Prostate gland (tissue), 2 donors: ENCODE results near the gene CCDC88B. TPM values are rescaled to one million over a fixed set of nuclear protein-coding genes. Genes with fewer than 3 reads are reported as not detected.
A peak's percentile ranks its signal among the peaks of the same experiment; 100 is the strongest.

Experiments
- DNase-seq: peaks from one replicate; pipeline ENCODE4 v3.0.0-alpha.2; 2019; ENCODE audit warnings: low spot score
- H3K27ac ChIP-seq, 2 donors: fragments of 200-600 bp; sonication (generic); 2 replicates each; pipeline ENCODE4 v1.5.1; 2017 to 2019
- H3K27me3 ChIP-seq: fragments of 200-600 bp; sonication (generic); replicated peaks from 2 replicates; pipeline ENCODE4 v1.5.1; 2019; ENCODE audit not compliant: insufficient read depth
- H3K36me3 ChIP-seq, 2 donors: fragments of 200-600 bp; sonication (generic); 1 replicate in 1 of 2; 2 replicates in 1 of 2; pipeline versions ENCODE4 v1.5.1 to v1.8.1; 2017 to 2019
- H3K4me1 ChIP-seq: fragments of 200-600 bp; sonication (generic); replicated peaks from 2 replicates; pipeline ENCODE4 v1.5.1; 2019
- H3K4me3 ChIP-seq, 2 donors: fragments of 200-600 bp; sonication (generic); 2 replicates each; pipeline ENCODE4 v1.5.1; 2017 to 2019
- H3K9me3 ChIP-seq: fragments of 200-600 bp; sonication (generic); 2 replicates; pipeline ENCODE4 v1.5.1; 2017
- POLR2A ChIP-seq: fragments of 450-650 bp; IDR thresholded peaks from one replicate; pipeline ENCODE4 v1.6.1; 2016; ENCODE audit warnings: antibody characterized with exemption, mild to moderate bottlenecking
- POLR2AphosphoS5 ChIP-seq: sonication (generic); formaldehyde crosslinking; IDR thresholded peaks from one replicate; pipeline ENCODE4 v1.6.1; 2017; ENCODE audit warnings: antibody characterized with exemption
- WGBS: methylation state at CpG from one replicate; pipeline ENCODE4 v1.1.5; 2018; 5-methylcytosine and 5-hydroxymethylcytosine counted together
- intact Hi-C: fragments of 100-400 bp; cut with DNase I; formaldehyde crosslinking; loops from one replicate; pipeline ENCODE4 v1.14.2; 2022
- total RNA-seq, 2 donors: library from RNA; depleted of rRNA; stranded (reverse); fragments of >200 nt; gene quantifications; one replicate each; pipeline ENCODE4 v1.1.0, GENCODE V29; 2016
- TF ChIP-seq, protein P1 (sequence below), 4 experiments: fragments of 200-600 bp in 2 of 4; fragments of 450-650 bp in 2 of 4; sonication (generic) in 2 of 4; IDR thresholded peaks; 1 replicate in 3 of 4; 2 replicates in 1 of 4; pipeline ENCODE4 v1.5.1; 2016 to 2019; ENCODE audit warnings: antibody characterized with exemption in 4 of 4, mild to moderate bottlenecking in 2 of 4, moderate library complexity in 2 of 4

The CCDC88B gene, protein sequence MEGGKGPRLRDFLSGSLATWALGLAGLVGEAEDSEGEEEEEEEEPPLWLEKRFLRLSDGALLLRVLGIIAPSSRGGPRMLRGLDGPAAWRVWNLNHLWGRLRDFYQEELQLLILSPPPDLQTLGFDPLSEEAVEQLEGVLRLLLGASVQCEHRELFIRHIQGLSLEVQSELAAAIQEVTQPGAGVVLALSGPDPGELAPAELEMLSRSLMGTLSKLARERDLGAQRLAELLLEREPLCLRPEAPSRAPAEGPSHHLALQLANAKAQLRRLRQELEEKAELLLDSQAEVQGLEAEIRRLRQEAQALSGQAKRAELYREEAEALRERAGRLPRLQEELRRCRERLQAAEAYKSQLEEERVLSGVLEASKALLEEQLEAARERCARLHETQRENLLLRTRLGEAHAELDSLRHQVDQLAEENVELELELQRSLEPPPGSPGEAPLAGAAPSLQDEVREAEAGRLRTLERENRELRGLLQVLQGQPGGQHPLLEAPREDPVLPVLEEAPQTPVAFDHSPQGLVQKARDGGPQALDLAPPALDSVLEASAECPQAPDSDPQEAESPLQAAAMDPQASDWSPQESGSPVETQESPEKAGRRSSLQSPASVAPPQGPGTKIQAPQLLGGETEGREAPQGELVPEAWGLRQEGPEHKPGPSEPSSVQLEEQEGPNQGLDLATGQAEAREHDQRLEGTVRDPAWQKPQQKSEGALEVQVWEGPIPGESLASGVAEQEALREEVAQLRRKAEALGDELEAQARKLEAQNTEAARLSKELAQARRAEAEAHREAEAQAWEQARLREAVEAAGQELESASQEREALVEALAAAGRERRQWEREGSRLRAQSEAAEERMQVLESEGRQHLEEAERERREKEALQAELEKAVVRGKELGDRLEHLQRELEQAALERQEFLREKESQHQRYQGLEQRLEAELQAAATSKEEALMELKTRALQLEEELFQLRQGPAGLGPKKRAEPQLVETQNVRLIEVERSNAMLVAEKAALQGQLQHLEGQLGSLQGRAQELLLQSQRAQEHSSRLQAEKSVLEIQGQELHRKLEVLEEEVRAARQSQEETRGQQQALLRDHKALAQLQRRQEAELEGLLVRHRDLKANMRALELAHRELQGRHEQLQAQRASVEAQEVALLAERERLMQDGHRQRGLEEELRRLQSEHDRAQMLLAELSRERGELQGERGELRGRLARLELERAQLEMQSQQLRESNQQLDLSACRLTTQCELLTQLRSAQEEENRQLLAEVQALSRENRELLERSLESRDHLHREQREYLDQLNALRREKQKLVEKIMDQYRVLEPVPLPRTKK (N-terminal part only)
- 1 to 10 TPM; 3.0 to 10.0 TPM for total RNA-seq

DNA sequence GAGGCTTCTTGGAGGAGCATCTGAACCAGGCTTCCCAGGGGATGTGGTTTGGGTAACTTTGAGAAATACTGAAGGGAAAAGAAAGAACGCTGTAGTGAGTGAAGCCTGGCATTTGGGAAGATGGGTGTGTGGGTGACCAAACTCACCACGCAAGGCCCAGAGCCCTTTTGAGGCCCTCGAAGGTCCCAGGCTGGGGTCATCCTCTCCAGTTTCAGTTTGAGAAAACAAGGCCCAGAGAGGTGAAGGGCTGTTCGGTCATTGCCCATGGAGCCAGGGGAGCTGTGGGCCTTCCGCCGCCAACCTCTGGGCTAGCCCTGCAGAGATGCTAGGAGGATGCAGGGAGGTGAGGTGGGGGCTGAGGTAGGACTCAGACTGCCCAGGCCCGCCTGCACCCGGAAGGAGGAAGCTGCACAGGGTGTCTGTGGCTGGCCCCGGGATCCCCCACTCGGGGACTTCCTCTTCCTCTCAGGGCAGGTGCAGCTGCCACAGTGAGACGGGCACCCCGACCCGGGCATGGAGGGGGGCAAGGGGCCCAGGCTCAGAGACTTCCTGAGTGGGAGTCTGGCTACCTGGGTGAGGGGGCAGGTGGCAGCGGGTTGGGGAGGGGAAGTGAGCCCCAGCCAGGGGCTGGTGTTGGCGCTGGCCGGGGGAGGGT, at the start of gene CCDC88B:
TSS of gene CCDC88B (plus strand) at position 451 of the 655 bp plus-strand sequence. CDS start at position 514, 63 bp downstream.
- Histone ChIP-seq H3K9me3 (no peaks in the 10 kb centered on the region), H3K27me3 (no peaks in the 10 kb centered on the region), H3K27ac (no peak within 1 kb of the TSS), H3K4me3 (no peak within 1 kb of the TSS), H3K36me3 (no peaks in the 10 kb centered on the region), H3K4me1 (peaks cover 4% of the 10 kb centered on the region)
- TF ChIP-seq POLR2A: no peak
- TF ChIP-seq, protein P1, sequence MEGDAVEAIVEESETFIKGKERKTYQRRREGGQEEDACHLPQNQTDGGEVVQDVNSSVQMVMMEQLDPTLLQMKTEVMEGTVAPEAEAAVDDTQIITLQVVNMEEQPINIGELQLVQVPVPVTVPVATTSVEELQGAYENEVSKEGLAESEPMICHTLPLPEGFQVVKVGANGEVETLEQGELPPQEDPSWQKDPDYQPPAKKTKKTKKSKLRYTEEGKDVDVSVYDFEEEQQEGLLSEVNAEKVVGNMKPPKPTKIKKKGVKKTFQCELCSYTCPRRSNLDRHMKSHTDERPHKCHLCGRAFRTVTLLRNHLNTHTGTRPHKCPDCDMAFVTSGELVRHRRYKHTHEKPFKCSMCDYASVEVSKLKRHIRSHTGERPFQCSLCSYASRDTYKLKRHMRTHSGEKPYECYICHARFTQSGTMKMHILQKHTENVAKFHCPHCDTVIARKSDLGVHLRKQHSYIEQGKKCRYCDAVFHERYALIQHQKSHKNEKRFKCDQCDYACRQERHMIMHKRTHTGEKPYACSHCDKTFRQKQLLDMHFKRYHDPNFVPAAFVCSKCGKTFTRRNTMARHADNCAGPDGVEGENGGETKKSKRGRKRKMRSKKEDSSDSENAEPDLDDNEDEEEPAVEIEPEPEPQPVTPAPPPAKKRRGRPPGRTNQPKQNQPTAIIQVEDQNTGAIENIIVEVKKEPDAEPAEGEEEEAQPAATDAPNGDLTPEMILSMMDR (IDR thresholded peaks at IDR 0.05): no peak
- TF ChIP-seq POLR2AphosphoS5: no peak
- WGBS: 81% methylated on average over 15 of the region's 16 CpGs
- intact Hi-C loops: no loop called here
- DNase-seq: no peak

DNA sequence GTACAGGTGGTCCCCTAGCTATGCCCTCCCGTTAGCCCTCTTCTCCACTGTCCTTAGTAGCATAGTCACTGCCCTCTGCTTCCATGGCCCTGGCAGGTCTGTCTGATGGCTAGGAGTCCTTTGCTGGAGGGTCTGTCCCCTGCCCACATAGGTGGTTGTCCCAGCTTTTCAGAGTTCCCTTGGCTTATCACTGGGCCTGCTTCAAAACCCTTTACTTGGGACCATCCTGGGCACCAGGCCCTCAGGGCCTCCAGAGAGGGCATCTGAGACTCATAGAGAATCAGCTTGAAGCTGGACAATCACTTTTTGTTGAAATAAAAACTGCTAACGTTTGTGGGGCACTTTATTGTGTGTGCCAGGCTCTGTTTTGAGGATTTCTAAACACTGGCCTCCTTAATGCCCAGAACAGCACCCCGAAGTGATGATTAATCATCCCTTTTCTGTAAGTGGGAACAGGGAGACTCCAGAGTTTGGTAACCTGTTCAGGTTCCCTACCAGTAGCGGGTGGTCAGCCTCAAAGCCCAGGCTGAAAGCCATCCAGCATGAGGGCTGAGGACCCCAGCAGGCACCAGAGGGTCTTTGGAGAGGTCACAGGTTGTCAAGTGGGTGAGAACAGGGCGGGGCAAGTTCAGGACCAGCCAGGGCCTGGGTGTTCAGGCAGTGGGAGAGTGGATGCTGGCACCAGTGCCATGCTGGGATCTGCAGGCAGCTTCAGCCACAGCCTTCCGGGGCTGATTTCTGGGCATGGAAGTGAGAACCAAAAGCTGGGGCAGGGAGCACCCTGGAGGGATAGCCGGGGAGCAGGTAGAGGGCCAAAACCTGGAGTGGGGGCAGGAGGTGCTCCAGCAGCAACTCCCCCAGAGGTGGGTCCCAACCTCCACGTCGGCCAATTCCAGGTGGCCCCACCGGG, 49.4 kb upstream of the CCDC88B start:
- Histone ChIP-seq H3K27me3 (peaks cover 5% of the 10 kb centered on the region), H3K4me1 (peaks cover 6% of the 10 kb centered on the region), H3K9me3 (no peaks in the 10 kb centered on the region), H3K36me3 (no peaks in the 10 kb centered on the region), H3K4me3 (no peak overlapping the region), H3K27ac (no peak overlapping the region)
- DNase-seq: no peak
- WGBS: 53% methylated on average over 10 of the region's 10 CpGs
- intact Hi-C loops: no loop called here
- TF ChIP-seq POLR2AphosphoS5: no peak

GRCh38 chr11:64291262-64291751, 48.7 kb upstream of the CCDC88B start, which contains the start of gene KCNK4:
TSS of gene KCNK4 (plus strand) at chr11:64291302. CDS start at chr11:64293019, 1,717 bp downstream.
- Histone ChIP-seq H3K9me3 (no peaks in the 10 kb centered on the region), H3K27me3 (peaks cover 5% of the 10 kb centered on the region), H3K4me3 (peak within 1 kb of the TSS; percentile 5 to 19), H3K36me3 (no peaks in the 10 kb centered on the region), H3K4me1 (peaks cover 3% of the 10 kb centered on the region), H3K27ac (no peak within 1 kb of the TSS)
- intact Hi-C loops: no loop called here
- DNase-seq: no peak
- 5% methylated on average over 4 of the region's 45 CpGs for WGBS
- TF ChIP-seq POLR2A (no peak), POLR2AphosphoS5 (no peak)
- TF ChIP-seq, protein P1 (IDR thresholded peaks at IDR 0.05): no peak

GRCh38 chr11:64291752-64292459, 48.1 kb upstream of the CCDC88B start:
- H3K36me3 ChIP-seq: no peaks in the 10 kb centered on the region
- no peaks in the 10 kb centered on the region for H3K9me3 ChIP-seq
- 0% methylated on average over 33 of the region's 96 CpGs for WGBS
- H3K4me3 ChIP-seq: peak overlapping the region; percentile 5 to 19
- peaks cover 5% of the 10 kb centered on the region for H3K27me3 ChIP-seq
- intact Hi-C loops: no loop called here
- H3K4me1 ChIP-seq: peaks cover 3% of the 10 kb centered on the region
- TF ChIP-seq, protein P1 (IDR thresholded peaks at IDR 0.05): no peak
- TF ChIP-seq POLR2A (no peak), POLR2AphosphoS5 (no peak)
- no peak overlapping the region for H3K27ac ChIP-seq
- DNase-seq: no peak
